ENCODE data around the gene TXLNA. TPM values are rescaled to one million over a fixed set of nuclear protein-coding genes. Genes with fewer than 3 reads are reported as not detected.
A peak's percentile ranks its signal among the peaks of the same experiment; 100 is the strongest.

TXLNA gene
- total and polyA plus RNA-seq, 4 donors = 14.3 to 55.5 (median 35.3) TPM

- no peak for ATAC-seq (ENCODE audit: low FRiP score)
- WGBS, 2 donors = 79 to 81% methylated on average over 3 of the region's 3 CpGs
- Histone ChIP-seq H3K4me1 (ENCODE audit: control insufficient read depth in 1 of 2, insufficient read depth in 2 of 2, low read length in 2 of 2) (no peaks in the 10 kb centered on the region), H3K4me3 (ENCODE audit: low read length in 2 of 2) (no peak overlapping the region), H3K36me3 (ENCODE audit: control insufficient read depth in 1 of 2, insufficient read depth in 2 of 2, low read length in 1 of 2) (peaks cover 2 to 9% of the 10 kb centered on the region in 2 donors), H3K9me3 (ENCODE audit: control insufficient read depth, low read length) (no peaks in the 10 kb centered on the region), H3K27me3 (ENCODE audit: control insufficient read depth in 1 of 2, insufficient read depth in 2 of 2, low read length in 1 of 2) (no peaks in the 10 kb centered on the region), H3K27ac (ENCODE audit: low read depth in 1 of 2, low read length in 2 of 2) (no peak overlapping the region)
- DNase-seq = no peak
- intact Hi-C loops (cut with DNase I) = no loop called here
Measured at GRCh38 chr1:32228771-32229170, 49.3 kb downstream of the TXLNA start.

DNA sequence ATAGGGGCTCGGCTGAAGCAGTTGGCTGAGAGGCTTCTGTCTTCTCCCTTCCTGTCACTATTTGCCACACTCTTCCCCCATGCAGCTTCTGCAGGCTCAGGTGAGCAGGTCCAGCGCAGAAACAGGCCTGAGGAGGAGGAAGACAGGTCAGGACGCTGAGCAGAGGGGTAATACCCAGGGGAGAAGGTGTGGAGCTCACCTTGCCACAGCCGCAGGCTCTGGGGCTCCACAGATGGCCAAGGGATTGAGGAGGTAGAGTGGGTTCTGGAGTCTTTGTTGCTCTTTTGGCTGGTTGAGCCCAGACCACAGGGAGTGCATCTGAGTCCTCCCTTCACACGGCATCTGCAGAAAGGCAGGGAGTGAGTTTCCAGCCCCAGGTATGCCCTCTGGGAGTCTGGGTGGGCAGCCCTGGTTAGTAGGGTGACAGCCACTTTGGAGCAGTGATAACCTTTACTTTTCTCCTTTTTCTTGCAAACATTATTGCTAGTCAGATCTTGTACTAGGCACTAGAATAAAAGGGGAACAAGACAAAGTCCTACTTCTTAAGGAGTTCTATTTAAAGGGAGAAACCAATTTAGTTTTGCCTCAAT lies 52.5 kb downstream of the TXLNA start:
- ATAC-seq (ENCODE audit: low FRiP score) (no peak), DNase-seq (no peak)
- 74 to 80% methylated on average over 5 of the region's 5 CpGs for WGBS, 2 donors
- H3K27ac ChIP-seq (ENCODE audit: low read depth in 1 of 2, low read length in 2 of 2) = no peak overlapping the region
- H3K27me3 ChIP-seq (ENCODE audit: control insufficient read depth in 1 of 2, insufficient read depth in 2 of 2, low read length in 1 of 2) = no peaks in the 10 kb centered on the region
- no peak overlapping the region for H3K4me3 ChIP-seq (ENCODE audit: low read length in 2 of 2)
- intact Hi-C loops (cut with DNase I) = no loop called here
- no peaks in the 10 kb centered on the region for H3K9me3 ChIP-seq (ENCODE audit: control insufficient read depth, low read length)
- peaks cover 2 to 9% of the 10 kb centered on the region in 2 donors for H3K36me3 ChIP-seq (ENCODE audit: control insufficient read depth in 1 of 2, insufficient read depth in 2 of 2, low read length in 1 of 2)
- no peaks in the 10 kb centered on the region for H3K4me1 ChIP-seq (ENCODE audit: control insufficient read depth in 1 of 2, insufficient read depth in 2 of 2, low read length in 2 of 2)

GRCh38 chr1:32232558-32233304 lies 53.3 kb downstream of the TXLNA start:
- ATAC-seq (ENCODE audit: low FRiP score) (no peak), DNase-seq (no peak)
- Histone ChIP-seq H3K4me3 (ENCODE audit: low read length in 2 of 2) (no peak overlapping the region), H3K27me3 (ENCODE audit: control insufficient read depth in 1 of 2, insufficient read depth in 2 of 2, low read length in 1 of 2) (no peaks in the 10 kb centered on the region), H3K4me1 (ENCODE audit: control insufficient read depth in 1 of 2, insufficient read depth in 2 of 2, low read length in 2 of 2) (no peaks in the 10 kb centered on the region), H3K36me3 (ENCODE audit: control insufficient read depth in 1 of 2, insufficient read depth in 2 of 2, low read length in 1 of 2) (peaks cover 2 to 9% of the 10 kb centered on the region in 2 donors), H3K9me3 (ENCODE audit: control insufficient read depth, low read length) (no peaks in the 10 kb centered on the region), H3K27ac (ENCODE audit: low read depth in 1 of 2, low read length in 2 of 2) (no peak overlapping the region)
- intact Hi-C loops (cut with DNase I) = no loop called here
- 83% methylated on average over 8 of the region's 8 CpGs for WGBS, 2 donors

DNA sequence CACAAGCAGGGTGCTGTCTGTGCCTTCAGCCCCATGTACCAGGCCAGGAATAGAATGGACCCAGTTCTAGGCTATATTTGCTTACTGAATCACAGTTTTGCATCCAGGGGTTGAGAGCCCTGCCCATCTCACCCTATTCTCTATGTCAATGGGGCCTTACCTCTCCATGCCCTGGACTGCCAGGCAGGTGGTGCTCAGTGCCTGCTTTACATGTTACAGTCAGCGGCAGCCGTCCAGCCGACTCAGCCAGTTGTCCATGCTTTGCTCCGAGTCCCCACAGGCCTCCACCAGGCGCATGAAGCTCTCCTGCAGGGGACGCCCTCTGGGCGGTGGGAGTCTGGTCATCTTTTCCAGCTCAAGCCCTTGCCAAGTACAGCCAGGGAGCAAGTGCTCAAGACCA lies 55.3 kb downstream of the TXLNA start:
- no peak overlapping the region for H3K27ac ChIP-seq (ENCODE audit: low read depth in 1 of 2, low read length in 2 of 2)
- 74 to 80% methylated on average over 7 of the region's 7 CpGs for WGBS, 2 donors
- H3K27me3 ChIP-seq (ENCODE audit: control insufficient read depth in 1 of 2, insufficient read depth in 2 of 2, low read length in 1 of 2) = no peaks in the 10 kb centered on the region
- H3K9me3 ChIP-seq (ENCODE audit: control insufficient read depth, low read length) = no peaks in the 10 kb centered on the region
- no peak overlapping the region for H3K4me3 ChIP-seq (ENCODE audit: low read length in 2 of 2)
- H3K36me3 ChIP-seq (ENCODE audit: control insufficient read depth in 1 of 2, insufficient read depth in 2 of 2, low read length in 1 of 2) = peaks cover 2 to 5% of the 10 kb centered on the region in 2 donors
- intact Hi-C loops (cut with DNase I) = no loop called here
- no peaks in the 10 kb centered on the region for H3K4me1 ChIP-seq (ENCODE audit: control insufficient read depth in 1 of 2, insufficient read depth in 2 of 2, low read length in 2 of 2)
- DNase-seq (no peak), ATAC-seq (ENCODE audit: low FRiP score) (no peak)

DNA sequence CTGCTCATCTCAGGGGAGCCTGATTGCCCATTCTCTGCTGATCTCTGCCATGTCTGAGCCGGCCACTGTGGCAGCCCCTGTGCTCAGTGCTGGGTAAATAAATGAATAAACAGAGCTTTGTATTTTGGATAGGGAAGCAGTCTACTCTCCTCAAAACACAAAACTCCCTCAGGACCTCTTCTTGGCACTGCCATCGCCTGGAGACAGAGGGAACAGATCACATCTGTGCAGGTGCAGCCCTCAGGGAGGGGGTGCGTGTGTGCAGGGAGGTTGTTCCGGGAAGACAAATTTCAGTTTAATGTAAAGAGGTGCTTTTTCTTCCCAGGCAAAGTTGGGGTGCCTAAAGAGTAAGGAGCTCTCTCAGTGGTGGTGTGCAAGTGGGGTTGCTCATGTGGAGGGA lies 59.9 kb downstream of the TXLNA start:
- intact Hi-C loops (cut with DNase I) = no loop called here
- H3K36me3 ChIP-seq (ENCODE audit: control insufficient read depth in 1 of 2, insufficient read depth in 2 of 2, low read length in 1 of 2) = no peaks in the 10 kb centered on the region
- no peak overlapping the region for H3K4me3 ChIP-seq (ENCODE audit: low read length in 2 of 2)
- 68 to 75% methylated on average over 4 of the region's 4 CpGs for WGBS, 2 donors
- H3K4me1 ChIP-seq (ENCODE audit: control insufficient read depth in 1 of 2, insufficient read depth in 2 of 2, low read length in 2 of 2) = no peaks in the 10 kb centered on the region
- no peak for ATAC-seq (ENCODE audit: low FRiP score)
- H3K27ac ChIP-seq (ENCODE audit: low read depth in 1 of 2, low read length in 2 of 2) = no peak overlapping the region
- DNase-seq = no peak
- H3K27me3 ChIP-seq (ENCODE audit: control insufficient read depth in 1 of 2, insufficient read depth in 2 of 2, low read length in 1 of 2) = no peaks in the 10 kb centered on the region
- H3K9me3 ChIP-seq (ENCODE audit: control insufficient read depth, low read length) = no peaks in the 10 kb centered on the region

- no peaks in the 10 kb centered on the region for H3K36me3 ChIP-seq (ENCODE audit: control insufficient read depth in 1 of 2, insufficient read depth in 2 of 2, low read length in 1 of 2)
- DNase-seq (peak in 1 of 2 donors; percentile 78), ATAC-seq (ENCODE audit: low FRiP score) (no peak)
- no peaks in the 10 kb centered on the region for H3K4me1 ChIP-seq (ENCODE audit: control insufficient read depth in 1 of 2, insufficient read depth in 2 of 2, low read length in 2 of 2)
- no peaks in the 10 kb centered on the region for H3K9me3 ChIP-seq (ENCODE audit: control insufficient read depth, low read length)
- WGBS, 2 donors = 60 to 69% methylated on average over 20 of the region's 20 CpGs
- peak overlapping the region in 1 of 2 donors; percentile 1 for H3K27ac ChIP-seq (ENCODE audit: low read depth in 1 of 2, low read length in 2 of 2)
- intact Hi-C loops (cut with DNase I) = no loop called here
- no peaks in the 10 kb centered on the region for H3K27me3 ChIP-seq (ENCODE audit: control insufficient read depth in 1 of 2, insufficient read depth in 2 of 2, low read length in 1 of 2)
- H3K4me3 ChIP-seq (ENCODE audit: low read length in 2 of 2) = no peak overlapping the region
Measured at GRCh38 chr1:32239790-32240139, 60.3 kb downstream of the TXLNA start.

GRCh38 chr1:32240140-32240951 lies 60.9 kb downstream of the TXLNA start:
- intact Hi-C loops (cut with DNase I) = no loop called here

DNA sequence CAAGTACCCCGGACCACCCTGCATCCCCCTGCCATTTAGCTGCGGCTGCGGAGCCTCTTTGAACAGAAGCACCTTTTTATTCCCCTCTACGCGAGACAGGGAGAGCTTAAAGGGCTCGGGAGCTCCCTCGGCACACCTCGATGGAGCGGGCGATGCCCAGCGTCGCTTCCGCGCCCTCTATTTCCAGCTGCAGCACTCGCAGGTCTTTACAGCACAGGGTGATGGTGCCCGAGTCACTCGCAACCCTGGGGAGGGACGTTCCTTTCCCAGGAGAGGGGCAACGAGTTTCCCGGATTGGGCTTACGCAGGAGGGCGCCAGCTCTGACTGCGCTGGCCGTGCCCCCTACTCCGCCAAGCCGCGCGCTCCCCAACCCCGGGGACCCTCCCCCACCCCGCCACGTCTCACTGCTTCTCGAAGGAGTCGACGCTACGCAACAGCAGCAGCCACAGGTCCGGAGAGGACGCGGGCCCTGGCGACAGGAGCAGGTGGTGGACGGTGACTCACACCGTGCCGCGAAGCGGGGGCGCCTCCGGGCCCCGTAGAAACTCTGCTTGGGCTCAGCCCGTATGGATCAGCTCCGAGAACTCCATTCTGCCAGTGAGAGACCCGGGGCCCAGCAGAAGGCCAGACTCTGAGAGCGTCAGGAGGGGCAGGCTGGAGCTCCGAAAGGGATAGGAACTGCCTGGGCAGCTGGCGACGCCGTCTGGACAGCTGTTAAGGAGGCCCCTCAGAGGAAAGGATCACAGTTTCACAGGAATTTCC lies 61.7 kb downstream of the TXLNA start:
- Histone ChIP-seq H3K27ac (ENCODE audit: low read depth in 1 of 2, low read length in 2 of 2) (peak overlapping the region; percentile 31 to 59), H3K4me3 (ENCODE audit: low read length in 2 of 2) (peak overlapping the region; percentile 39 to 40), H3K4me1 (ENCODE audit: control insufficient read depth in 1 of 2, insufficient read depth in 2 of 2, low read length in 2 of 2) (no peaks in the 10 kb centered on the region), H3K27me3 (ENCODE audit: control insufficient read depth in 1 of 2, insufficient read depth in 2 of 2, low read length in 1 of 2) (no peaks in the 10 kb centered on the region), H3K9me3 (ENCODE audit: control insufficient read depth, low read length) (no peaks in the 10 kb centered on the region), H3K36me3 (ENCODE audit: control insufficient read depth in 1 of 2, insufficient read depth in 2 of 2, low read length in 1 of 2) (no peaks in the 10 kb centered on the region)
- intact Hi-C loops (cut with DNase I) = loop anchor here in 1 of 2 donors (1.0 kb wide), 1 partner anchor 19 kb away; the partner anchor contains the start of genes EIF3I and TMEM234
- 0 to 1% methylated on average over 55 of the region's 55 CpGs for WGBS, 2 donors
- DNase-seq (peak; percentile 78 to 91), ATAC-seq (ENCODE audit: low FRiP score) (peak; percentile 77)

More at GRCh38 chr1:32240140-32240951, 60.9 kb downstream of the TXLNA start:
- WGBS, 2 donors = 3% methylated on average over 57 to 62 of the region's 62 CpGs
- no peaks in the 10 kb centered on the region for H3K9me3 ChIP-seq (ENCODE audit: control insufficient read depth, low read length)
- H3K36me3 ChIP-seq (ENCODE audit: control insufficient read depth in 1 of 2, insufficient read depth in 2 of 2, low read length in 1 of 2) = no peaks in the 10 kb centered on the region
- DNase-seq = peak; percentile 86 to 92
- peak overlapping the region in 1 of 2 donors; percentile 38 for H3K27ac ChIP-seq (ENCODE audit: low read depth in 1 of 2, low read length in 2 of 2)
- peak; percentile 91 for ATAC-seq (ENCODE audit: low FRiP score)
- H3K27me3 ChIP-seq (ENCODE audit: control insufficient read depth in 1 of 2, insufficient read depth in 2 of 2, low read length in 1 of 2) = no peaks in the 10 kb centered on the region
- H3K4me3 ChIP-seq (ENCODE audit: low read length in 2 of 2) = peak overlapping the region; percentile 39 to 40
- H3K4me1 ChIP-seq (ENCODE audit: control insufficient read depth in 1 of 2, insufficient read depth in 2 of 2, low read length in 2 of 2) = no peaks in the 10 kb centered on the region

All from aorta (tissue), 5 donors.